ENCODE data around the gene ARHGAP22. TPM values are rescaled to one million over a fixed set of nuclear protein-coding genes. Genes with fewer than 3 reads are reported as not detected.

ARHGAP22 gene
- total and polyA plus RNA-seq, 2 of the 4 experiments (the other 2 are of a cell fraction), result 28.3 to 30.2 TPM

DNA sequence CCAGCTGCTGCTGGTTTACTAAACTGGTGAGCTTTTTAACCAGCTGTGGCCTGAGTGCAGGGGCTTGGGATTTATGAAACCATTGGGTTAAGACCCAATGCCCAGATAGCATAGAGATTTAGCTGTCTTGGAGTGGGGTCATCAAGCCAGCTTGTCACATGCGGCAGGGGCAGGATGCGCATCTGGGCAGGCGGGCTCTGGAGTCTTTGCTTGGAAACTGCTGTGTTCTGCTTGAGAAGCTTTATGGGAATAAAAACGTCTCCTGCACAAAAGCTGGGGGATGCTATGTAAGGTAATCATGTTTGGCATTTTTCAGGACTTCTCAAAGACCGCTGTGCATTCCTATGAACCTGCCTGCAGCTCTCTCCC lies 162.1 kb downstream of the ARHGAP22 start:
- no peak overlapping the region for H3K4me2 ChIP-seq (ENCODE audit: low read depth, low read length)
- H3K27ac ChIP-seq (ENCODE audit: insufficient read depth, low read length), result no peak overlapping the region
- H3K9me3 ChIP-seq (ENCODE audit: control insufficient read depth, insufficient read depth, low read length), result no peaks in the 10 kb centered on the region
- H3K23ac ChIP-seq (ENCODE audit: low read depth, low read length), result no peak overlapping the region
- WGBS, 2 experiments (ENCODE audit: extremely low coverage in 2 of 2, insufficient read length in 1 of 2), result no CpG with 5 or more reads among the region's 5 CpGs
- peaks cover 13% of the 10 kb centered on the region for H4K20me1 ChIP-seq (ENCODE audit: insufficient read depth, low read length)
- no peak overlapping the region for H2AK5ac ChIP-seq (ENCODE audit: low read depth, low read length)
- no TSS peak for BruUV-seq (replicated peaks)
- in situ Hi-C loops (cut with MboI; ENCODE audit: low sequenced_read_pairs), result no loop called here
- no peak overlapping the region for H4K5ac ChIP-seq (ENCODE audit: low read depth, low read length)
- no peaks in the 10 kb centered on the region for H3K27me3 ChIP-seq (ENCODE audit: control insufficient read depth, insufficient read depth, low read length)
- H2BK20ac ChIP-seq (ENCODE audit: low read depth, low read length), result no peak overlapping the region
- no peak overlapping the region for H3K14ac ChIP-seq (replicated peaks; ENCODE audit: low read depth, low read length)
- dilution Hi-C loops (cut with HindIII; ENCODE audit: low sequenced_read_pairs, unreplicated experiment), result no loop called here
- POLR2A ChIA-PET (ENCODE audit: unreplicated experiment), result interaction anchor here (0.6 to 0.7 kb wide), 2 partner anchors 49 to 53 kb away, joined by 3 to 4 read pairs; no protein-coding TSS in a partner anchor
- no peak overlapping the region for H2AFZ ChIP-seq (replicated peaks; ENCODE audit: low read length, poor library complexity)
- H3K4me1 ChIP-seq (ENCODE audit: control insufficient read depth, insufficient read depth, low read length), result peaks cover 6% of the 10 kb centered on the region
- no peak overlapping the region for H3K4me3 ChIP-seq (ENCODE audit: insufficient read depth, low read depth, low read length)
- H3K4ac ChIP-seq (ENCODE audit: low read depth, low read length), result no peak overlapping the region
- peaks cover 3% of the 10 kb centered on the region; the same call in 1 of the 2 replicates for H3K36me3 ChIP-seq (ENCODE audit: control insufficient read depth, insufficient read depth, low read length)
- no peak for TF ChIP-seq NFE2L2 (IDR thresholded peaks at IDR 0.05; ENCODE audit: low read depth, low read length)
- TF ChIP-seq, protein P1, sequence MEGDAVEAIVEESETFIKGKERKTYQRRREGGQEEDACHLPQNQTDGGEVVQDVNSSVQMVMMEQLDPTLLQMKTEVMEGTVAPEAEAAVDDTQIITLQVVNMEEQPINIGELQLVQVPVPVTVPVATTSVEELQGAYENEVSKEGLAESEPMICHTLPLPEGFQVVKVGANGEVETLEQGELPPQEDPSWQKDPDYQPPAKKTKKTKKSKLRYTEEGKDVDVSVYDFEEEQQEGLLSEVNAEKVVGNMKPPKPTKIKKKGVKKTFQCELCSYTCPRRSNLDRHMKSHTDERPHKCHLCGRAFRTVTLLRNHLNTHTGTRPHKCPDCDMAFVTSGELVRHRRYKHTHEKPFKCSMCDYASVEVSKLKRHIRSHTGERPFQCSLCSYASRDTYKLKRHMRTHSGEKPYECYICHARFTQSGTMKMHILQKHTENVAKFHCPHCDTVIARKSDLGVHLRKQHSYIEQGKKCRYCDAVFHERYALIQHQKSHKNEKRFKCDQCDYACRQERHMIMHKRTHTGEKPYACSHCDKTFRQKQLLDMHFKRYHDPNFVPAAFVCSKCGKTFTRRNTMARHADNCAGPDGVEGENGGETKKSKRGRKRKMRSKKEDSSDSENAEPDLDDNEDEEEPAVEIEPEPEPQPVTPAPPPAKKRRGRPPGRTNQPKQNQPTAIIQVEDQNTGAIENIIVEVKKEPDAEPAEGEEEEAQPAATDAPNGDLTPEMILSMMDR (conservative IDR thresholded peaks at IDR 0.05; ENCODE audit: low read depth, low read length), result no peak
- TF ChIP-seq SMC3 (IDR thresholded peaks at IDR 0.05; ENCODE audit: low read depth, low read length), result no peak
- no peak for TF ChIP-seq FOS (IDR thresholded peaks at IDR 0.05; ENCODE audit: low read depth, low read length)
- no peak for TF ChIP-seq CEBPB (IDR thresholded peaks at IDR 0.05; ENCODE audit: low read depth, low read length)
- TF ChIP-seq CHD1 (IDR thresholded peaks at IDR 0.05; ENCODE audit: low read depth, low read length), result no peak
- TF ChIP-seq RCOR1 (IDR thresholded peaks at IDR 0.05; ENCODE audit: insufficient replicate concordance, low read length), result no peak
- TF ChIP-seq, protein P2, sequence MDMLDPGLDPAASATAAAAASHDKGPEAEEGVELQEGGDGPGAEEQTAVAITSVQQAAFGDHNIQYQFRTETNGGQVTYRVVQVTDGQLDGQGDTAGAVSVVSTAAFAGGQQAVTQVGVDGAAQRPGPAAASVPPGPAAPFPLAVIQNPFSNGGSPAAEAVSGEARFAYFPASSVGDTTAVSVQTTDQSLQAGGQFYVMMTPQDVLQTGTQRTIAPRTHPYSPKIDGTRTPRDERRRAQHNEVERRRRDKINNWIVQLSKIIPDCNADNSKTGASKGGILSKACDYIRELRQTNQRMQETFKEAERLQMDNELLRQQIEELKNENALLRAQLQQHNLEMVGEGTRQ (IDR thresholded peaks at IDR 0.05; ENCODE audit: low read depth, low read length), result no peak
- TF ChIP-seq POLR2A (IDR thresholded peaks at IDR 0.05; ENCODE audit: low read depth, low read length), result no peak
- TF ChIP-seq, protein P3, sequence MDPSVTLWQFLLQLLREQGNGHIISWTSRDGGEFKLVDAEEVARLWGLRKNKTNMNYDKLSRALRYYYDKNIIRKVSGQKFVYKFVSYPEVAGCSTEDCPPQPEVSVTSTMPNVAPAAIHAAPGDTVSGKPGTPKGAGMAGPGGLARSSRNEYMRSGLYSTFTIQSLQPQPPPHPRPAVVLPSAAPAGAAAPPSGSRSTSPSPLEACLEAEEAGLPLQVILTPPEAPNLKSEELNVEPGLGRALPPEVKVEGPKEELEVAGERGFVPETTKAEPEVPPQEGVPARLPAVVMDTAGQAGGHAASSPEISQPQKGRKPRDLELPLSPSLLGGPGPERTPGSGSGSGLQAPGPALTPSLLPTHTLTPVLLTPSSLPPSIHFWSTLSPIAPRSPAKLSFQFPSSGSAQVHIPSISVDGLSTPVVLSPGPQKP (IDR thresholded peaks at IDR 0.05; ENCODE audit: borderline replicate concordance, low read depth, low read length), result no peak
- H2BK120ac ChIP-seq (ENCODE audit: low read depth, low read length), result no peak overlapping the region
- H2BK5ac ChIP-seq (ENCODE audit: low read depth, low read length, poor library complexity, severe bottlenecking), result no peak overlapping the region
- ATAC-seq (ENCODE audit: low read depth) (no peak), DNase-seq (no peak)
- H3K9ac ChIP-seq (ENCODE audit: low read depth, low read length), result no peak overlapping the region
- no peak overlapping the region for H2BK15ac ChIP-seq (ENCODE audit: low read depth, low read length)
- no peak overlapping the region for H3K18ac ChIP-seq (ENCODE audit: low read depth, low read length)
- CTCF ChIA-PET, result interaction anchor here (1.3 kb wide), 1 partner anchor 213 kb away, joined by 6 read pairs; no protein-coding TSS in a partner anchor
- H4K8ac ChIP-seq (ENCODE audit: low read depth in 2 of 2, low read length in 2 of 2), result no peak overlapping the region
- H3K9me1 ChIP-seq (ENCODE audit: insufficient read depth, low read length), result peaks cover 28% of the 10 kb centered on the region
- no peak overlapping the region for H3K56ac ChIP-seq (ENCODE audit: extremely low read depth, insufficient read depth, low read length)
- H2AK9ac ChIP-seq (replicated peaks; ENCODE audit: low read depth, low read length, poor library complexity), result no peak overlapping the region
- H4K91ac ChIP-seq (ENCODE audit: insufficient read depth, low read depth, low read length), result no peak overlapping the region
- intact Hi-C loops (cut with micrococcal nuclease), result loop anchor here (5.0 kb wide), 2 partner anchors 80 to 215 kb away; no protein-coding TSS in a partner anchor
- H3K79me1 ChIP-seq (ENCODE audit: low read depth in 1 of 2, low read length in 2 of 2), result peaks cover 6 to 38% of the 10 kb centered on the region in 2 experiments; a peak in 3 of 4 replicates

Measured in IMR-90 (cell line).